Measurements from ENCODE around the gene RALGAPA2. TPM values are rescaled to one million over a fixed set of nuclear protein-coding genes. Genes with fewer than 3 reads are reported as not detected.

Gene RALGAPA2
- total and polyA plus RNA-seq, 3 donors from 2014 or later = 26.9 to 61.5 (median 59.2) TPM

GRCh38 chr20:20395087-20395486 is 317.4 kb downstream of the RALGAPA2 start:
- Histone ChIP-seq H3K27ac (no peak overlapping the region), H3K36me3 (ENCODE audit: low read depth, missing control alignments) (no peaks in the 10 kb centered on the region), H3K4me1 (peaks cover 4% of the 10 kb centered on the region), H3K4me3 (no peak overlapping the region), H3K9me3 (no peaks in the 10 kb centered on the region), H3K27me3 (no peaks in the 10 kb centered on the region)
- TF ChIP-seq, protein P1, sequence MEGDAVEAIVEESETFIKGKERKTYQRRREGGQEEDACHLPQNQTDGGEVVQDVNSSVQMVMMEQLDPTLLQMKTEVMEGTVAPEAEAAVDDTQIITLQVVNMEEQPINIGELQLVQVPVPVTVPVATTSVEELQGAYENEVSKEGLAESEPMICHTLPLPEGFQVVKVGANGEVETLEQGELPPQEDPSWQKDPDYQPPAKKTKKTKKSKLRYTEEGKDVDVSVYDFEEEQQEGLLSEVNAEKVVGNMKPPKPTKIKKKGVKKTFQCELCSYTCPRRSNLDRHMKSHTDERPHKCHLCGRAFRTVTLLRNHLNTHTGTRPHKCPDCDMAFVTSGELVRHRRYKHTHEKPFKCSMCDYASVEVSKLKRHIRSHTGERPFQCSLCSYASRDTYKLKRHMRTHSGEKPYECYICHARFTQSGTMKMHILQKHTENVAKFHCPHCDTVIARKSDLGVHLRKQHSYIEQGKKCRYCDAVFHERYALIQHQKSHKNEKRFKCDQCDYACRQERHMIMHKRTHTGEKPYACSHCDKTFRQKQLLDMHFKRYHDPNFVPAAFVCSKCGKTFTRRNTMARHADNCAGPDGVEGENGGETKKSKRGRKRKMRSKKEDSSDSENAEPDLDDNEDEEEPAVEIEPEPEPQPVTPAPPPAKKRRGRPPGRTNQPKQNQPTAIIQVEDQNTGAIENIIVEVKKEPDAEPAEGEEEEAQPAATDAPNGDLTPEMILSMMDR (IDR thresholded peaks at IDR 0.05) = no peak
- no peak for TF ChIP-seq POLR2A (IDR thresholded peaks at IDR 0.05)
- 95 to 96% methylated on average over 8 to 12 of the region's 12 CpGs for WGBS, 2 donors
- intact Hi-C loops (cut with DNase I; ENCODE audit: low total_unique reads) = no loop called here
- DNase-seq = no peak

DNA sequence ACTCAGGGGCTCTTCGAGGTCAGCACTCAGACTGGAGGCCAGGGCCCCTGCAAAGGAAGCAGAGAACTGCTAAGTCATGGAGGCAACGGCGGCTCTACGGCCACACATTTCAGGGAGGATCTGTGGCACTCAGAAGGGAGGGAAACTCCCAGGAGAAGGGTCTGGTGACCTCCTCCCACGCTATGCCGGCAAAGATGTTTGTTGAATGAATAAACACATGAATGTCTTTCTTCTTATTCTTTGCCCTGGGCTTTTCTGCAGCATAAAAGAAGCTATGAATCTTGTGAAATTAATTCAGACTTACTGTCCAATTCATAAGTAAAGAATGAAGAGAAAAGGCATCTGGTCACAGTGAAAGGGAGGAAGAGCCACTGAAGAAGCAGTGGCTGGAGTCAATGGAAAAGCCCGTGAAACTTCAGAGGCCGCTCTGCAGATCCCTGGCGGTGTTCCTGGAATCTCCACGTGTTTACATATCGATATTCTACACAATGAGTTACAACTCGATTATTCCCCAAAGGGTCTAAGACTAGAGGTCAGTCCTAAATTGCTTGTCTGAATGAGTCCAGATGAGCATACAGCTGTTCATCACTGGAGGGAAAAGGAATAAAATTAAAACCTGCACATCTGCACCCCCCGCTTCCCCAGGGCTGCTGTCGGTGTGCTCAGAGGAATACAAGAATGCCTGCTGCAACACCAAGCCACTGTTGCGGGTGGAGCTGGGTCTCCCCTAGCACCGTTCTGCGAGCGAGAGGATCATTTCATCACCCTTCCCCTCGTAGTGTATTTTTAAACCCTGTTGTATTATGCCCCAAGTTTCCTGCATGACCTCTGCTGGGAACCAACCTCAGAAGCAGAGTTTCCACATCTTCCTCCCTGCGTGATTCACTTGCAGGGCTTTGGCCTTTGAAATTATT is 319.0 kb downstream of the RALGAPA2 start:
- intact Hi-C loops (cut with DNase I; ENCODE audit: low total_unique reads) = loop anchor here (5.0 kb wide), 1 partner anchor 244 kb away; no protein-coding TSS in a partner anchor

GRCh38 chr20:20391766-20392165 is 320.7 kb downstream of the RALGAPA2 start:
- Histone ChIP-seq H3K27me3 (no peaks in the 10 kb centered on the region), H3K27ac (no peak overlapping the region), H3K4me3 (no peak overlapping the region), H3K4me1 (peaks cover 4% of the 10 kb centered on the region), H3K9me3 (no peaks in the 10 kb centered on the region), H3K36me3 (ENCODE audit: low read depth, missing control alignments) (no peaks in the 10 kb centered on the region)
- DNase-seq = peak; percentile 58
- WGBS, 2 donors = 63 to 64% methylated on average over 5 to 13 of the region's 13 CpGs
- intact Hi-C loops (cut with DNase I; ENCODE audit: low total_unique reads) = loop anchor here (5.0 kb wide), 1 partner anchor 246 kb away; no protein-coding TSS in a partner anchor
- TF ChIP-seq, protein P1 (IDR thresholded peaks at IDR 0.05) = no peak
- no peak for TF ChIP-seq POLR2A (IDR thresholded peaks at IDR 0.05)

More for the DNA sequence above, 319.0 kb downstream of the RALGAPA2 start:
- Histone ChIP-seq H3K4me1 (peaks cover 4% of the 10 kb centered on the region), H3K36me3 (ENCODE audit: low read depth, missing control alignments) (no peaks in the 10 kb centered on the region), H3K9me3 (no peaks in the 10 kb centered on the region), H3K4me3 (no peak overlapping the region), H3K27ac (no peak overlapping the region), H3K27me3 (no peaks in the 10 kb centered on the region)
- DNase-seq = no peak
- WGBS, 2 donors = 68 to 71% methylated on average over 20 of the region's 20 CpGs
- TF ChIP-seq, protein P1 (IDR thresholded peaks at IDR 0.05) = no peak
- TF ChIP-seq POLR2A (IDR thresholded peaks at IDR 0.05) = no peak

DNA sequence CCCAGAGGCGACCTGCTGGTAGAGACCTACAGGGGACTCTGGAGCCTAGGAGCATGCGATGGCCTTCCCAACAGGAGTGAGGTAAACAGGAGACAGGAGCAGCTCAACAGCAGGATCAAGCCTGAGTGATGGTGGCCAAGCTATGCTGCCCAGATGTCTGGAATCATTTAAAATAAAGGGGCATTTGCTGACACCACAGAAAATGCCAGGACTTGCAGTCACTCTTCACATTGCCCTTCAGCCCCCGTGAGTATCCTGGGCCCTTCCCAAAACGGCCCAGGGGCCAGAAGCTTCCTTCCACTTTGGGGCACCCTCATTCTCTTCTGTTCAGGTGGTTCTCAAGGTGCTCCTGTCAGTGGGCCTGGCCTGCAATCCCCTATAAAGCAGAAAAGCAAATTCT is 321.3 kb downstream of the RALGAPA2 start:
- Histone ChIP-seq H3K36me3 (ENCODE audit: low read depth, missing control alignments) (no peaks in the 10 kb centered on the region), H3K27ac (no peak overlapping the region), H3K27me3 (no peaks in the 10 kb centered on the region), H3K9me3 (no peaks in the 10 kb centered on the region), H3K4me3 (no peak overlapping the region), H3K4me1 (peaks cover 4% of the 10 kb centered on the region)
- intact Hi-C loops (cut with DNase I; ENCODE audit: low total_unique reads) = loop anchor here (5.0 kb wide), 1 partner anchor 246 kb away; no protein-coding TSS in a partner anchor
- TF ChIP-seq POLR2A (IDR thresholded peaks at IDR 0.05) = no peak
- DNase-seq = no peak
- 87 to 98% methylated on average over 4 of the region's 4 CpGs for WGBS, 2 donors

DNA sequence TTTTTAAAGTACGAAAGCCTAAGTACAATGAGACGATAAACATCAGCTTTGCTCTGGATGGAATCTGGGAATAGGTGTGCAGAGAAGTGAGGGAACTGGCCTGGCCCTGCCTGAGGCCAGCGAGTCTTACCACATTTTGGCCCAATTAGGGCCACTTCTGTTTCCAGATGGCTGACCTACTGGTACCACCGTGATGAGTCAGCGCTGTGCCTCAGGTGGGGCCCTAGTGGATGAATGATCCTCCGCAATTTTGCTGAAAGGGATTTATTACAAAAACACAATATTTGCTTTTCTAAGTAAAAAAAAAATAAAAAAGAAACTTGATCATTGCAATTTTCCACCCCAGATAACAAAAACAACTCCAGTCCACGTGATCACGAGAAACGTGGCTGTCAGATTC is 322.1 kb downstream of the RALGAPA2 start:
- H3K9me3 ChIP-seq = no peaks in the 10 kb centered on the region
- H3K36me3 ChIP-seq (ENCODE audit: low read depth, missing control alignments) = no peaks in the 10 kb centered on the region
- H3K27me3 ChIP-seq = no peaks in the 10 kb centered on the region
- TF ChIP-seq, protein P1 (IDR thresholded peaks at IDR 0.05) = no peak
- no peak for TF ChIP-seq POLR2A (IDR thresholded peaks at IDR 0.05)
- WGBS, 2 donors = 91 to 96% methylated on average over 9 of the region's 9 CpGs
- no peak for DNase-seq
- no peak overlapping the region for H3K27ac ChIP-seq
- H3K4me3 ChIP-seq = no peak overlapping the region
- intact Hi-C loops (cut with DNase I; ENCODE audit: low total_unique reads) = loop anchor here (5.0 kb wide), 1 partner anchor 247 kb away; no protein-coding TSS in a partner anchor
- H3K4me1 ChIP-seq = peaks cover 4% of the 10 kb centered on the region

Measured in testis (tissue), 3 donors.